ENCODE results near the gene TMEM232.
"Not testable (repeated sequence)": the region's sequence is repeated elsewhere in the genome, so short reads cannot be mapped to it uniquely, and the experiment has no call there.

TMEM232 gene

GRCh38 chr5:110707260-110707844, 19.1 kb downstream of the TMEM232 start:
- no peak for DNase-seq (ENCODE audit: low read depth in 1 of 2, low spot score in 1 of 2)

GRCh38 chr5:110705349-110705748, 21.1 kb downstream of the TMEM232 start:
- DNase-seq (ENCODE audit: low read depth in 1 of 2, low spot score in 1 of 2), result no peak

GRCh38 chr5:110703481-110703880, 23.0 kb downstream of the TMEM232 start:
- no peak for DNase-seq (ENCODE audit: low read depth in 1 of 2, low spot score in 1 of 2)

GRCh38 chr5:110702704-110703103, 23.8 kb downstream of the TMEM232 start:
- DNase-seq (ENCODE audit: low read depth in 1 of 2, low spot score in 1 of 2), result no peak

- no peak for DNase-seq (ENCODE audit: low read depth in 1 of 2, low spot score in 1 of 2)
These were observed 24.2 kb downstream of the TMEM232 start for GRCh38 chr5:110702300-110702699.

GRCh38 chr5:110692669-110693068, 33.8 kb downstream of the TMEM232 start:
- DNase-seq (ENCODE audit: low read depth in 1 of 2, low spot score in 1 of 2), result not testable (repeated sequence)

GRCh38 chr5:110690587-110690986, 35.9 kb downstream of the TMEM232 start:
- not testable (repeated sequence) for DNase-seq (ENCODE audit: low read depth in 1 of 2, low spot score in 1 of 2)

- no peak for DNase-seq (ENCODE audit: low read depth in 1 of 2, low spot score in 1 of 2)
These were observed 39.0 kb downstream of the TMEM232 start for GRCh38 chr5:110687485-110687884.

- no peak for DNase-seq (ENCODE audit: low read depth in 1 of 2, low spot score in 1 of 2)
These were observed 40.2 kb downstream of the TMEM232 start for GRCh38 chr5:110686270-110686669.

- no peak for DNase-seq (ENCODE audit: low read depth in 1 of 2, low spot score in 1 of 2)
These were observed 44.5 kb downstream of the TMEM232 start for GRCh38 chr5:110681953-110682352.

- no peak for DNase-seq (ENCODE audit: low read depth in 1 of 2, low spot score in 1 of 2)
These were observed 45.4 kb downstream of the TMEM232 start for GRCh38 chr5:110681109-110681508.

- DNase-seq (ENCODE audit: low read depth in 1 of 2, low spot score in 1 of 2), result not testable (repeated sequence)
These were observed 49.9 kb downstream of the TMEM232 start for GRCh38 chr5:110676554-110676953.

GRCh38 chr5:110665184-110665726, 61.2 kb downstream of the TMEM232 start:
- no peak for DNase-seq (ENCODE audit: low read depth in 1 of 2, low spot score in 1 of 2)

- DNase-seq (ENCODE audit: low read depth in 1 of 2, low spot score in 1 of 2), result no peak
These were observed 62.9 kb downstream of the TMEM232 start for GRCh38 chr5:110663525-110663924.

- DNase-seq (ENCODE audit: low read depth in 1 of 2, low spot score in 1 of 2), result no peak
These were observed 68.5 kb downstream of the TMEM232 start for GRCh38 chr5:110658006-110658405.

GRCh38 chr5:110653231-110653970, 73.1 kb downstream of the TMEM232 start:
- no peak for DNase-seq (ENCODE audit: low read depth in 1 of 2, low spot score in 1 of 2)

GRCh38 chr5:110651507-110651906, 75.0 kb downstream of the TMEM232 start:
- no peak for DNase-seq (ENCODE audit: low read depth in 1 of 2, low spot score in 1 of 2)

- DNase-seq (ENCODE audit: low read depth in 1 of 2, low spot score in 1 of 2), result no peak
These were observed 82.1 kb downstream of the TMEM232 start for GRCh38 chr5:110644357-110644756.

GRCh38 chr5:110638970-110639902, 87.2 kb downstream of the TMEM232 start:
- no peak for DNase-seq (ENCODE audit: low read depth in 1 of 2, low spot score in 1 of 2)

GRCh38 chr5:110634475-110634874, 92.0 kb downstream of the TMEM232 start:
- no peak for DNase-seq (ENCODE audit: low read depth in 1 of 2, low spot score in 1 of 2)

- no peak for DNase-seq (ENCODE audit: low read depth in 1 of 2, low spot score in 1 of 2)
These were observed 95.2 kb downstream of the TMEM232 start for GRCh38 chr5:110631236-110631635.

Data from stimulated activated CD4-positive, alpha-beta T cell treated with anti-CD3 and anti-CD28 coated beads, Interleukin-15, amount 100 ng/mL, for 1 hour (primary cell).